ENCODE data around the gene ZFR2.

DNA sequence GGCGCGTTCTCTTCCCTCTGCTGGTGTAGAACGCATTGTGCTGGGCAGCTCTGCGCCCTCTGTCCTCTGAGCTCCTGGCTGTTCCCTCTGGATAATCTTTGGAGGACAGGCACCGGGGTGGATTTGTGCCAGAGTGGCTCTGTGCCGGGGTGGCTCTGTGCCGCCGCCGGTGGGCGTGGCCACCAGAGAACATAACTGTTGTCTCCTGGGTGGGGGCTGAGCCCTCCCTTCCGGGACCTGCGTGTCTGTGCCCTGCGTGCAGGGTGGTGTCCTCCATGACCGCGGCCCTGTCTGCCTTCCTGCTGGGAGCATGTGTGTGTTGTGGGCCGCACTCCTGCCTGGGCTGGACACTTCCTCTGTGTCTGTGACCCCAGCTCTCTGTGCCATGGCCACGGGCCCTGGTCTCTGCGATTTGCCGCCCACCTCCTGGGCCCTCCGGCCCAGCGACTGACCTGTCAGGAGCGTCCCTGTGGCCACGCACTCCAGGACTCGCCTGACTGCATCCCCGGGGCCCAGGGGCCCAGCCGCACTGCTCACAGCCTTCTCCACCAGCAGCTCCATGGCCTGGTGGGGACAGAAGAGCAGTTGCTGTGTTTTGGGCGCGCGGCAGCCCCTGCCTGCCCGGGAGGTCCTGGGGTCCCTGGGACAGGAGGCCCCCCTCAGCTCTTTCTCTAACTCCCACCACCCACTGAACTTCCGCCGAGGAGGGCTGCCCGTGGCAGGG, 60.3 kb downstream of the ZFR2 start:
- TF ChIP-seq, protein P1, sequence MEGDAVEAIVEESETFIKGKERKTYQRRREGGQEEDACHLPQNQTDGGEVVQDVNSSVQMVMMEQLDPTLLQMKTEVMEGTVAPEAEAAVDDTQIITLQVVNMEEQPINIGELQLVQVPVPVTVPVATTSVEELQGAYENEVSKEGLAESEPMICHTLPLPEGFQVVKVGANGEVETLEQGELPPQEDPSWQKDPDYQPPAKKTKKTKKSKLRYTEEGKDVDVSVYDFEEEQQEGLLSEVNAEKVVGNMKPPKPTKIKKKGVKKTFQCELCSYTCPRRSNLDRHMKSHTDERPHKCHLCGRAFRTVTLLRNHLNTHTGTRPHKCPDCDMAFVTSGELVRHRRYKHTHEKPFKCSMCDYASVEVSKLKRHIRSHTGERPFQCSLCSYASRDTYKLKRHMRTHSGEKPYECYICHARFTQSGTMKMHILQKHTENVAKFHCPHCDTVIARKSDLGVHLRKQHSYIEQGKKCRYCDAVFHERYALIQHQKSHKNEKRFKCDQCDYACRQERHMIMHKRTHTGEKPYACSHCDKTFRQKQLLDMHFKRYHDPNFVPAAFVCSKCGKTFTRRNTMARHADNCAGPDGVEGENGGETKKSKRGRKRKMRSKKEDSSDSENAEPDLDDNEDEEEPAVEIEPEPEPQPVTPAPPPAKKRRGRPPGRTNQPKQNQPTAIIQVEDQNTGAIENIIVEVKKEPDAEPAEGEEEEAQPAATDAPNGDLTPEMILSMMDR (IDR thresholded peaks at IDR 0.05): peak in 3 of 6 experiments; percentile 19 to 45 (median 28)
- no peak for TF ChIP-seq POLR2A (IDR thresholded peaks at IDR 0.05)
